ENCODE measurements around the gene TM2D3.

TM2D3 gene

GRCh38 chr15:101652098-101652785, at the start of gene TM2D3:
TM2D3 (minus strand) TSS chr15:101652381; CDS start chr15:101652361, 20 bp downstream.
- peak; percentile 79 to 96 for DNase-seq

GRCh38 chr15:101698314-101698713, 46.1 kb upstream of the TM2D3 start:
- no peak for DNase-seq

GRCh38 chr15:101697488-101697887, 45.3 kb upstream of the TM2D3 start:
- DNase-seq: no peak

- DNase-seq: no peak
Observed at GRCh38 chr15:101696829-101697228, 44.6 kb upstream of the TM2D3 start.

- DNase-seq: no peak
Observed at GRCh38 chr15:101694261-101694660, 42.1 kb upstream of the TM2D3 start.

GRCh38 chr15:101692801-101693598, 40.8 kb upstream of the TM2D3 start:
- peak in 1 of 2 experiments; percentile 52 for DNase-seq

GRCh38 chr15:101689901-101690300, 37.7 kb upstream of the TM2D3 start:
- no peak for DNase-seq

- no peak for DNase-seq
Observed at GRCh38 chr15:101686718-101687117, 34.5 kb upstream of the TM2D3 start.

- peak in 1 of 2 experiments; percentile 49 for DNase-seq
Observed at GRCh38 chr15:101684877-101685276, 32.7 kb upstream of the TM2D3 start.

GRCh38 chr15:101684384-101684783, 32.2 kb upstream of the TM2D3 start:
- DNase-seq: peak; percentile 62 to 69

- no peak for DNase-seq
Observed at GRCh38 chr15:101679806-101680205, 27.6 kb upstream of the TM2D3 start.

- no peak for DNase-seq
Observed at GRCh38 chr15:101676921-101677329, 24.7 kb upstream of the TM2D3 start.

GRCh38 chr15:101675796-101676582, 23.8 kb upstream of the TM2D3 start:
- DNase-seq: no peak

GRCh38 chr15:101675015-101675414, 22.8 kb upstream of the TM2D3 start:
- no peak for DNase-seq

GRCh38 chr15:101672298-101672697, 20.1 kb upstream of the TM2D3 start:
- DNase-seq: no peak

- DNase-seq: no peak
Observed at GRCh38 chr15:101669744-101670143, 17.6 kb upstream of the TM2D3 start.

- no peak for DNase-seq
Observed at GRCh38 chr15:101667881-101668280, 15.7 kb upstream of the TM2D3 start.

GRCh38 chr15:101664303-101664913, 12.2 kb upstream of the TM2D3 start:
- DNase-seq: peak in 1 of 2 experiments; percentile 30

- no peak for DNase-seq
Observed at GRCh38 chr15:101662203-101662602, 10.0 kb upstream of the TM2D3 start.

- DNase-seq: no peak
Observed at GRCh38 chr15:101660005-101660404, 7.8 kb upstream of the TM2D3 start.

GRCh38 chr15:101657968-101658784, 6.0 kb upstream of the TM2D3 start:
- DNase-seq: no peak

GRCh38 chr15:101657171-101657570, 5.0 kb upstream of the TM2D3 start:
- DNase-seq: no peak

Data from NCI-H526 (cell line).